ENCODE data around the gene GRM5.

DNA sequence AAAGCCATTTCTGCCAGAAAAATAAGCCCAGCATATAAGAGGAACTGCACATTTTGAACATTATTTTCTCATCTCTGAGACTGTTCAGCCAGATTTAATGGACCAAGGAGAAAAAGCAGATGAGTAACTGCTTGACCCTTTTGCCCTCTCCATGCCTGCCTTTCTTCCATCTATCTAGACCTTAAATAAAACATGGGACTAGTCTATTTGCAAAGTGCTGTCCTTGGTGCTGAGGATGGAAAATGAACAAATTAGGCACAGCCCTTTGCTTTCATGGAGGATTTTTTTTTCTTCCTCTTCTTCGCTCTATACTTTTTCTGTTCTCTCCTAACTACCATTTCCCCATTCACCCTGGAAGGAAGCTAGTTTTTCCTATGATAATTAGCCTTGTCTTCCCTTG, 361.3 kb downstream of the GRM5 start:
- TF ChIP-seq, protein P1, sequence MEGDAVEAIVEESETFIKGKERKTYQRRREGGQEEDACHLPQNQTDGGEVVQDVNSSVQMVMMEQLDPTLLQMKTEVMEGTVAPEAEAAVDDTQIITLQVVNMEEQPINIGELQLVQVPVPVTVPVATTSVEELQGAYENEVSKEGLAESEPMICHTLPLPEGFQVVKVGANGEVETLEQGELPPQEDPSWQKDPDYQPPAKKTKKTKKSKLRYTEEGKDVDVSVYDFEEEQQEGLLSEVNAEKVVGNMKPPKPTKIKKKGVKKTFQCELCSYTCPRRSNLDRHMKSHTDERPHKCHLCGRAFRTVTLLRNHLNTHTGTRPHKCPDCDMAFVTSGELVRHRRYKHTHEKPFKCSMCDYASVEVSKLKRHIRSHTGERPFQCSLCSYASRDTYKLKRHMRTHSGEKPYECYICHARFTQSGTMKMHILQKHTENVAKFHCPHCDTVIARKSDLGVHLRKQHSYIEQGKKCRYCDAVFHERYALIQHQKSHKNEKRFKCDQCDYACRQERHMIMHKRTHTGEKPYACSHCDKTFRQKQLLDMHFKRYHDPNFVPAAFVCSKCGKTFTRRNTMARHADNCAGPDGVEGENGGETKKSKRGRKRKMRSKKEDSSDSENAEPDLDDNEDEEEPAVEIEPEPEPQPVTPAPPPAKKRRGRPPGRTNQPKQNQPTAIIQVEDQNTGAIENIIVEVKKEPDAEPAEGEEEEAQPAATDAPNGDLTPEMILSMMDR (IDR thresholded peaks at IDR 0.05): no peak
- TF ChIP-seq POLR2A (IDR thresholded peaks at IDR 0.05): no peak

Measured in thyroid gland (tissue), 4 donors.